MM.1S (cell line): ENCODE measurements around the gene HOXD9.

Experiments
- DNase-seq: peaks from one replicate; pipeline ENCODE4 v3.0.0-alpha.2; 2015
- H2AFZ ChIP-seq: fragments of 300-600 bp; sonication (generic); 2 replicates; pipeline ENCODE4 v1.6.0; 2016; ENCODE audit warnings: antibody characterized with exemption, low read length
- H3F3A ChIP-seq: fragments of 300-600 bp; sonication (generic); 2 replicates; pipeline ENCODE4 v1.6.1; 2016; ENCODE audit warnings: mild to moderate bottlenecking, antibody characterized with exemption, low read length, moderate library complexity, mixed read lengths; ENCODE audit not compliant: insufficient read depth
- H3K27ac ChIP-seq: fragments of 300-600 bp; sonication (generic); 2 replicates; pipeline ENCODE4 v1.5.1; 2016; ENCODE audit warnings: mild to moderate bottlenecking, low read length
- H3K27me3 ChIP-seq: fragments of 300-600 bp; sonication (generic); replicated peaks from 2 replicates; pipeline ENCODE4 v1.6.0; 2016; ENCODE audit warnings: low read length; ENCODE audit not compliant: insufficient read depth
- H3K36me3 ChIP-seq: fragments of 300-600 bp; sonication (generic); replicated peaks from 2 replicates; pipeline ENCODE4 v1.6.1; 2016; ENCODE audit warnings: mild to moderate bottlenecking, low read length, mixed read lengths; ENCODE audit not compliant: insufficient read depth
- H3K4me1 ChIP-seq: fragments of 300-600 bp; sonication (generic); 2 replicates; pipeline ENCODE4 v1.6.1; 2016; ENCODE audit warnings: low read length, mixed read lengths
- H3K4me2 ChIP-seq: fragments of 300-600 bp; sonication (generic); 2 replicates; pipeline ENCODE4 v1.6.0; 2016; ENCODE audit warnings: low read depth, low read length
- H3K4me3 ChIP-seq: fragments of 300-600 bp; sonication (generic); 2 replicates; pipeline ENCODE4 v1.5.1; 2016; ENCODE audit warnings: low read length, mixed read lengths
- H3K79me2 ChIP-seq: fragments of 300-600 bp; sonication (generic); 2 replicates; pipeline ENCODE4 v1.6.1; 2016; ENCODE audit warnings: mixed run types, low read length, mixed read lengths
- H3K9ac ChIP-seq: fragments of 300-600 bp; sonication (generic); 2 replicates; pipeline ENCODE4 v1.6.1; 2016; ENCODE audit warnings: low read length, mixed read lengths
- H3K9me2 ChIP-seq: fragments of 300-600 bp; sonication (generic); replicated peaks from 2 replicates; pipeline ENCODE4 v1.6.1; 2016; ENCODE audit warnings: mild to moderate bottlenecking, low read length, mixed read lengths; ENCODE audit not compliant: insufficient read depth
- H3K9me3 ChIP-seq: fragments of 300-600 bp; sonication (generic); replicated peaks from 2 replicates; pipeline ENCODE4 v1.6.1; 2016; ENCODE audit warnings: mild to moderate bottlenecking, low read length, mixed read lengths; ENCODE audit not compliant: insufficient read depth
- H4K20me1 ChIP-seq: fragments of 300-600 bp; sonication (generic); 2 replicates; pipeline ENCODE4 v1.6.1; 2016; ENCODE audit warnings: mild to moderate bottlenecking, low read length, moderate library complexity, mixed read lengths; ENCODE audit not compliant: insufficient read depth
- CTCF ChIP-seq: fragments of 300-600 bp; sonication (generic); IDR thresholded peaks from 2 replicates; pipeline ENCODE4 v1.5.1; 2016; ENCODE audit warnings: antibody characterized with exemption, low read length, mixed read lengths
- EZH2 ChIP-seq: fragments of 300-600 bp; sonication (generic); optimal IDR thresholded peaks from 2 replicates; pipeline ENCODE3; 2017; ENCODE audit warnings: low read depth, mild to moderate bottlenecking, antibody characterized with exemption, low read length, mixed read lengths
- EZH2phosphoT487 ChIP-seq: fragments of 300-600 bp; sonication (generic); IDR thresholded peaks from 2 replicates; pipeline ENCODE4 v1.6.1; 2018; ENCODE audit warnings: antibody characterized with exemption, low read length

The HOXD9 gene

GRCh38 chr2:176149939-176150583, 27.5 kb downstream of the HOXD9 start:
- no peaks in the 10 kb centered on the region for H4K20me1 ChIP-seq
- H3K27me3 ChIP-seq: peaks cover 15% of the 10 kb centered on the region
- H3K4me3 ChIP-seq: no peak overlapping the region
- H3K36me3 ChIP-seq: no peaks in the 10 kb centered on the region
- H3K9me2 ChIP-seq: no peaks in the 10 kb centered on the region
- H3F3A ChIP-seq: no peaks in the 10 kb centered on the region
- H3K9ac ChIP-seq: no peak overlapping the region
- H3K27ac ChIP-seq: no peak overlapping the region
- H3K9me3 ChIP-seq: no peaks in the 10 kb centered on the region
- H3K79me2 ChIP-seq: no peaks in the 10 kb centered on the region
- TF ChIP-seq EZH2: no peak
- TF ChIP-seq CTCF: no peak
- TF ChIP-seq EZH2phosphoT487: no peak
- H2AFZ ChIP-seq: no peak overlapping the region
- H3K4me1 ChIP-seq: no peaks in the 10 kb centered on the region
- no peak for DNase-seq
- no peak overlapping the region for H3K4me2 ChIP-seq

GRCh38 chr2:176150584-176151441, 28.3 kb downstream of the HOXD9 start:
- no peaks in the 10 kb centered on the region for H3K9me2 ChIP-seq
- no peak overlapping the region for H3K9ac ChIP-seq
- no peak for DNase-seq
- H4K20me1 ChIP-seq: no peaks in the 10 kb centered on the region
- peaks cover 15% of the 10 kb centered on the region for H3K27me3 ChIP-seq
- TF ChIP-seq EZH2: no peak
- no peak for TF ChIP-seq CTCF
- no peak for TF ChIP-seq EZH2phosphoT487
- no peaks in the 10 kb centered on the region for H3F3A ChIP-seq
- no peak overlapping the region for H3K4me2 ChIP-seq
- no peak overlapping the region for H3K4me3 ChIP-seq
- no peaks in the 10 kb centered on the region for H3K36me3 ChIP-seq
- H3K79me2 ChIP-seq: no peaks in the 10 kb centered on the region
- H2AFZ ChIP-seq: no peak overlapping the region
- no peaks in the 10 kb centered on the region for H3K4me1 ChIP-seq
- no peak overlapping the region for H3K27ac ChIP-seq
- no peaks in the 10 kb centered on the region for H3K9me3 ChIP-seq

- no peak within 1 kb of the TSS for H3K4me3 ChIP-seq
- no peak for TF ChIP-seq EZH2
- H2AFZ ChIP-seq: no peak within 1 kb of the TSS
- no peak for DNase-seq
- no peak within 1 kb of the TSS for H3K4me2 ChIP-seq
- no peaks in the 10 kb centered on the region for H3K36me3 ChIP-seq
- H3K9ac ChIP-seq: no peak within 1 kb of the TSS
- no peaks in the 10 kb centered on the region for H3K9me2 ChIP-seq
- H3K79me2 ChIP-seq: no peaks in the 10 kb centered on the region
- peaks cover 15% of the 10 kb centered on the region for H3K27me3 ChIP-seq
- H3K9me3 ChIP-seq: no peaks in the 10 kb centered on the region
- H4K20me1 ChIP-seq: no peaks in the 10 kb centered on the region
- no peaks in the 10 kb centered on the region for H3K4me1 ChIP-seq
- H3F3A ChIP-seq: no peaks in the 10 kb centered on the region
- no peak within 1 kb of the TSS for H3K27ac ChIP-seq
Observed at GRCh38 chr2:176151442-176152287, 29.1 kb downstream of the HOXD9 start, which contains the start of gene HOXD4. Gene HOXD4, plus strand, starts transcription at chr2:176151550. Its CDS starts 84 bp downstream, at chr2:176151634.
